C4-2B (cell line): ENCODE measurements around the gene GRK6.
A peak's percentile ranks its signal among the peaks of the same experiment; 100 is the strongest.

Experiments used
- H3K27ac ChIP-seq: fragments of 450-650 bp; 2 replicates; pipeline ENCODE4 v1.5.1; 2017
- ZFX ChIP-seq: fragments of 450-650 bp; IDR thresholded peaks from 2 replicates; pipeline ENCODE4 v1.6.1; 2017
- TF ChIP-seq, protein P1 (sequence below): fragments of 450-650 bp; conservative IDR thresholded peaks from 2 replicates; pipeline ENCODE4 v1.5.1; 2017; ENCODE audit warnings: mild to moderate bottlenecking

GRK6 gene

DNA sequence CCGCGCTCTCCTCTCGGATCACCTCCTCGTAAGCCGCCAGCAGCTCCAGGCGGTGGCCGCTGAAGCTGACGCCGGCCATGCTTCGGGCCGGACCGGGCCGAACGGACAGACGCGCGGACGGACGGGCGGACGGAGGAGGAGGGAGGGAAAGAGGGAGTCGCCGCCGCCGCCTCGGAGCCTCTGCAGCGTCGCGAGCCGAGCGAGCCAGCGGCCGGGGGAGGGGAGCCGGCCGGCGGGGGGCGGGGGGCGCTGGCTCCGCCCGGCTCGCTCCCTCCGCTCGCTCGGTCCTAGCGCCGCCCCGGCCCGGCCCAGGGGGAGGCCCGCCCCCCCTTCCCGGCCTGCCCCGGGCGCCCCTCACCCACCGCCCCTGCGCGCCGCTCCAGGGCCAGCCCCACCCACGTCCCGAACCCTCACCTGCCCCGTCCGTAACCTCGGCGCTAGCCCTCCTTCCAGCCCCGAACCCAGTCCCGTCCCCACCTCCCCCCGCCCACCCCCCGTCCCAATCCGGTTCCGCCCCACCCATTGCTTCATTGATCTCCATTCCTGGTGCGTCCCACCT lies 47.0 kb downstream of the GRK6 start, which contains the start of gene DBN1:
Gene DBN1, minus strand, starts transcription at position 192 of the 559 bp plus-strand sequence. Its CDS starts 113 bp downstream, at position 79.
- TF ChIP-seq ZFX: no peak
- TF ChIP-seq, protein P1, sequence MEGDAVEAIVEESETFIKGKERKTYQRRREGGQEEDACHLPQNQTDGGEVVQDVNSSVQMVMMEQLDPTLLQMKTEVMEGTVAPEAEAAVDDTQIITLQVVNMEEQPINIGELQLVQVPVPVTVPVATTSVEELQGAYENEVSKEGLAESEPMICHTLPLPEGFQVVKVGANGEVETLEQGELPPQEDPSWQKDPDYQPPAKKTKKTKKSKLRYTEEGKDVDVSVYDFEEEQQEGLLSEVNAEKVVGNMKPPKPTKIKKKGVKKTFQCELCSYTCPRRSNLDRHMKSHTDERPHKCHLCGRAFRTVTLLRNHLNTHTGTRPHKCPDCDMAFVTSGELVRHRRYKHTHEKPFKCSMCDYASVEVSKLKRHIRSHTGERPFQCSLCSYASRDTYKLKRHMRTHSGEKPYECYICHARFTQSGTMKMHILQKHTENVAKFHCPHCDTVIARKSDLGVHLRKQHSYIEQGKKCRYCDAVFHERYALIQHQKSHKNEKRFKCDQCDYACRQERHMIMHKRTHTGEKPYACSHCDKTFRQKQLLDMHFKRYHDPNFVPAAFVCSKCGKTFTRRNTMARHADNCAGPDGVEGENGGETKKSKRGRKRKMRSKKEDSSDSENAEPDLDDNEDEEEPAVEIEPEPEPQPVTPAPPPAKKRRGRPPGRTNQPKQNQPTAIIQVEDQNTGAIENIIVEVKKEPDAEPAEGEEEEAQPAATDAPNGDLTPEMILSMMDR: no peak
- peak within 1 kb of the TSS; percentile 70 for H3K27ac ChIP-seq

DNA sequence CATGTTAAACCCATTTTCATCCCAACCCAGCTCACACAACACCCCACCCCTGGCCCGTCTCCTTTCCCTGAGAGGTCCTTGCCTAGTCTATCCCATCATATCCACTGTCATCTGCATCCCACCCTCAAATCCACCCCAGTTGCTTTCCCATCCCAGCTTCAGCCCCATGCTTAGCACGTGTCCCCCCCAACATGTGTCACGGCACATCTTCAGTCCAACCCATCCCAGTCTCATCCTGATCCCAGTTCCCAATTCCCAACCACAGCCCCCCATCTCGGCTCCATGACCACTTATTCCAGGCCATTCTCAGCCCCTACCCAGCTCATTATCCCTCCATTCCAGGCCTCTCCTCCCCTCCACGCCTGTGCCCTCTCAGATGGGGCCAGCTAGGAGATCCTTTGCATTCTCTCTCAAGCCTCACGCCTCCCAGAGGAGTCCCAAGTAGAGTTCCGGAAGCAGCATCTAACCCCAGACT lies 47.6 kb downstream of the GRK6 start:
- no peak overlapping the region for H3K27ac ChIP-seq
- no peak for TF ChIP-seq ZFX
- TF ChIP-seq, protein P1: no peak

DNA sequence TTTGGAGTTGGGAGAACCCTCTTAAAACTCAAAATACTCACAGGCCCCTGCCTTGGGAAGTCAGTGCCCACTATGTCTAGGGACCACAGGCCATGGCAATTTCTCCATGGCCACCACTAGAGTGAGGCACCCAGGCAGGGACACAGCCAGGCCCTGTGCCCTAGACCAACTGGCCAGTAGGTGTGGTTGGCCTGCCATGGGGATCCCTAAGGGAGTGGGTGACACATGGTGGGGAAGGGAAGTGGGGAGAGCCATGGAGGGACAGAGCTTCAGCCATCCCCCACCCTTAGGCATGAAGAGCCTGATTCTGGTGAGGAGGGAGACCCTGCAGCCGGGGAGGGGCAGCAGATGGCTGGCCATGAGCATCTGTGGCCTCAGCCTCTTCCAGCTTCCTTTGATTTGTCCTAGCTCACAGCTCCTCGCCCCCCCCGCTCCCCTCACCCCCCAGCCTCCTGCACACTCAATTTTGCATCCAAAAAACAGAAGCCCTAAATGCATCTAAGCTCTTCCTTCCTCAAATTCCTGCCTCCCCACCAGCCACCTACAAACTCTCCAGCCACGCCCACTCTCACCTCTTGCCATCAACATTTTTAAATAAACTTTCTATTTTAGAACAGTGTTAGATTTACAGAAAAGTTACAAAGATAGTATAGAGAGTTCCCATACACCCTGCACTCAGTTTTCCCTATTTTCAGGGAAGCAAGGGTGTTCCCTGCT lies 48.5 kb downstream of the GRK6 start:
- TF ChIP-seq ZFX: no peak
- TF ChIP-seq, protein P1: no peak
- no peak overlapping the region for H3K27ac ChIP-seq

DNA sequence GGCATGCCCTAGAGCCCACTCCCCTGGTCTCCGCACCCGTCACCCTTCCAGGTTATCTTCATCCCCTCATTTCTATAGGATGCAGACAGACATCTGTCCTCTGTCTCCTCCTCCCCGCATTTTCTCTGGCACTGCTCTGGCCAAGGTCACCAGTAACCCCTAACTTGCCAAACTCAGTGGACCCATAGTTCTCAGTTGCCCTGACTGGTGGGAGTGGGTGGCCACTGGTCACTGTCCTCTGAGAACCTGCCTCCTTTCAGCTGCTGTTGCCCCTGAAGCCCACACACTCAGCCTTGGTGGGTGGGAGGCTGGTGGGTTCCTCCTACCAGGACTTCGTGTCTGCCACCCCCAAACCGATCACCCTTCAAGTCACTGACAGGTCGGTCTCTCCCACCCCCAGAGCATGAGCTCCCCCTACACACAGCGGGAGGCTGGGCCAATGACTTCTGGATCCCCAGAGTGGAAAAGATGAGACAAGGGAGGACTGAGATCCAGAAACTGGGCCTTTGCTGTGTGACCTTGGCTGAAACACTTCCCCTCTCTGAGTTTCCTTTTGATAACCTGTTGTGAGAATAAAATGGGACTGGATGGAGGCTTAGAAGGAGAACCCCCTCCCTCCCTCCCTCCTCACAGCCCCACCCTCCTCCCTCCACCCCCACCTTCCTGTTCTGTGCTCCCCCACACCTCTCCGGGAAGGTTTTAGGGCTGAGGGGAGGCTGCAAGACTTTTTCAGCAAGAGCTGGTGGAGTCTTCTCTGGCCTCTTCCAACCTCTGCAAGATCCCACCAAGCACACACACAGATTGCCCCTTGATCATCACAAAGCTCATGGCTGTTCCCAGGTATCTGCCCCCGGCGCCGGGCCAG lies 49.3 kb downstream of the GRK6 start:
- no peak overlapping the region for H3K27ac ChIP-seq
- no peak for TF ChIP-seq ZFX

DNA sequence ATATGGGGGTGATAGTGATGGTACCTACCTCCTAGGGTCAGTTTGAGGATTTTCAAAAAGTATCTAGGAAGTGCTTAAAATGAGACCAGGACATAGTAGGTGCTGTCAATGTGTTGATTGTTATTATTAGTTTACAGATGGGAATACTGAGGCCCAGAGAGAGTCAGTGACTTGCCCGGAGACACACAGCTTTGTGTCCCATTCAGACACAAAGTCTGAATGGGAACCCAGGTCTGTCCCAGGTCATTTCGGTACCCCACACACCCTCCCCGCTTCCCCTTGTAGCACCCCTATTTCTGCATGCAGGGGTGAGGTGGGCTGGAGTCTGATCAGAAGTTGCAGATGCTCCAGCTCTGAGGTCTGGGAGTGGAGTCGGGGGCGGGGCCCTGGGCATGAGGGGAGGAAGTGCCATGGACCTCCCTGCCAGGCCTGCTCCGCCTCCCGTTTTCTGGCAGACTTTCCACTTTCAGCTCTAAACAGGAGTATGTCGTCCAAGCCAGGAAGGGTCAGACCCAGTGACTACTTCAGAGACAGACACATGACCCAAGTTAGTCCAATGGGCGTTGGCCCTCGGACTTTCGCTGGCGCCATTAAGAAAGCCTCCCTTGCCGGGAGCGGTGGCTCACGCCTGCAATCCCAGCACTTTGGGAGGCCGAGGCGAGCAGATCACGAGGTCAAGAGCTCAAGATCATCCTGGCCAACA lies 50.2 kb downstream of the GRK6 start:
- no peak overlapping the region for H3K27ac ChIP-seq
- TF ChIP-seq, protein P1: no peak
- TF ChIP-seq ZFX: no peak

DNA sequence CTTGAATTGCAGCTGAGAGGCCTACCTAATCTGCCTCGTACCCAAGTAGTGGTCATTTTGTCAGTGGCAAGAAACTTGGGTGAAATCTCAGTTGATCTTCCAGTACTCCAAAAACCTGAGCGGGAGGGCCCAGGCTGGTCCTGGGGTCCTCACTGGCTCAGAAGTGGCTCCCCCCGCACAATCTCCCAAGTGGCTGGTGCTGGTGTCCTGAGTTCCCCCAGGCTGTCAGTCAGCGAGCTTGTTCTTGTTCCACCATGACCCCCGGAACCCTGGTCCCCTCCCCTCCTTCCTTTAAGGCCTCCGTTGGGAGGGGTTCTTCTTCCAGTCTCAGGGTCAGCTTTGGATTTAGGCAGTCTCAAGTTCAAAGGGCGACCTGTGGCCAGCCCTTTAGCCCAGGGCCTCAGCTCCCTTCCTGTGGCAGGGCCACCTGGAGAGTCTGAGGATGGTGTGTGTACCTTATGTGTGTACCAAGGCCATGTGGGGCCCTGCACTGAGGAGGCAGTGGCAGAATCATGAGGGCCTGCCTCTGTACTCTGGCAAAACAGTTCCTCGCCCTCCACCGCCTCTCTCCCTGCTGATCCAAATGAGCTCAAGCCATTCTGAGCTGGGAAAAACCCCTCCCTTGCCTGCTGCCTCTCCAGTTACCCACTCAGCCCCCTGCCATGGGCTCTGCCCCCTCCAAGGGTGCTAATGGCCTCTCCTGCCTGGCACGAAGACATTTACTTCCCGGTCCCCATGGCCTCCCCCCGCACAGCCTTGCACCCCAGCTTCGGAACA lies 51.4 kb downstream of the GRK6 start:
- peak overlapping the region; percentile 63 for H3K27ac ChIP-seq
- no peak for TF ChIP-seq ZFX
- TF ChIP-seq, protein P1: no peak
